SK-N-SH (cell line): Measurements from ENCODE around the gene CRK. TPM values are rescaled to one million over a fixed set of nuclear protein-coding genes. Genes with fewer than 3 reads are reported as not detected.
A peak's percentile ranks its signal among the peaks of the same experiment; 100 is the strongest.

Experiments used
- CTCF ChIA-PET: fragments of 300-600, 350-600 bp; formaldehyde crosslinking; extraction: SDS; loops from one replicate; lab custom pipeline; 2021; lab: Yijun Ruan, JAX
- POLR2A ChIA-PET: fragments of 350-600 bp; sonication (Branson Sonifier 250); formaldehyde crosslinking; extraction: SDS; loops from one replicate; lab custom pipeline; 2020; ENCODE audit warnings: antibody characterized with exemption, inconsistent platforms; lab: Yijun Ruan, JAX
- DNase-seq: peaks from one replicate; pipeline ENCODE4 v3.0.0; 2012
- H2AFZ ChIP-seq: fragments of 200-600 bp; sonication (generic); 2 replicates; pipeline ENCODE4 v1.8.1; 2016; ENCODE audit warnings: antibody characterized with exemption, mild to moderate bottlenecking, low read depth
- H3F3A ChIP-seq: fragments of 200-600 bp; sonication (generic); replicated peaks from 2 replicates; pipeline ENCODE3; 2016; ENCODE audit warnings: antibody characterized with exemption, mild to moderate bottlenecking; ENCODE audit not compliant: insufficient read depth
- H3K27ac ChIP-seq, 2 experiments: fragments of 200-500 bp in 1 of 2; fragments of 200-600 bp in 1 of 2; sonication (Bioruptor generic) in 1 of 2; sonication (generic), shearing (Covaris generic) in 1 of 2; 2 replicates each; pipeline versions ENCODE4 v1.5.1 to v1.6.1; 2014 to 2016; ENCODE audit warnings: low read depth in 2 of 2, inconsistent platforms in 1 of 2, low read length in 1 of 2, mild to moderate bottlenecking in 1 of 2, mixed read lengths in 1 of 2
- H3K27me3 ChIP-seq: fragments of 200-600 bp; sonication (generic), shearing (Covaris generic); 2 replicates; pipeline ENCODE4 v1.6.1; 2016; ENCODE audit warnings: mixed run types; ENCODE audit not compliant: insufficient read depth
- H3K36me3 ChIP-seq, 2 experiments: fragments of 200-500 bp in 1 of 2; fragments of 200-600 bp in 1 of 2; sonication (Bioruptor generic) in 1 of 2; sonication (generic) in 1 of 2; replicated peaks in 1 of 2; 2 replicates each; pipeline versions ENCODE3 to v1.5.1; 2014 to 2016; ENCODE audit warnings: low read length in 1 of 2, mild to moderate bottlenecking in 1 of 2; ENCODE audit not compliant: insufficient read depth in 2 of 2, control insufficient read depth in 1 of 2
- H3K4me1 ChIP-seq, 2 experiments: fragments of 200-500 bp in 1 of 2; fragments of 200-600 bp in 1 of 2; sonication (Bioruptor generic) in 1 of 2; sonication (generic), shearing (Covaris generic) in 1 of 2; 2 replicates each; pipeline versions ENCODE4 v1.5.1 to v1.6.1; 2014 to 2016; ENCODE audit warnings: low read depth in 1 of 2, low read length in 1 of 2, mixed run types in 1 of 2; ENCODE audit not compliant: insufficient read depth in 2 of 2, control insufficient read depth in 1 of 2
- H3K4me2 ChIP-seq: fragments of 200-600 bp; sonication (generic), shearing (Covaris generic); 2 replicates; pipeline ENCODE4 v1.6.1; 2017; ENCODE audit warnings: mixed run types
- H3K4me3 ChIP-seq, 2 experiments: fragments of 200-500 bp in 1 of 2; fragments of 200-600 bp in 1 of 2; sonication (Bioruptor generic) in 1 of 2; sonication (generic), shearing (Covaris generic) in 1 of 2; 2 replicates each; pipeline versions ENCODE4 v1.5.1 to v1.8.1; 2014 to 2016; ENCODE audit warnings: low read depth in 2 of 2, inconsistent platforms in 1 of 2, low read length in 1 of 2, mild to moderate bottlenecking in 1 of 2, mixed read lengths in 1 of 2, moderate library complexity in 1 of 2
- H3K79me2 ChIP-seq: fragments of 200-600 bp; sonication (generic); 2 replicates; pipeline ENCODE4 v1.8.1; 2017; ENCODE audit warnings: mild to moderate bottlenecking; ENCODE audit not compliant: insufficient read depth
- H3K9ac ChIP-seq: fragments of 200-600 bp; sonication (generic); 2 replicates; pipeline ENCODE4 v1.6.1; 2017; ENCODE audit warnings: mixed run types
- H3K9me2 ChIP-seq: fragments of 200-600 bp; sonication (generic); 2 replicates; pipeline ENCODE4 v1.6.1; 2017; ENCODE audit warnings: mixed run types
- H3K9me3 ChIP-seq: fragments of 200-600 bp; sonication (generic); 2 replicates; pipeline ENCODE4 v1.6.1; 2017; ENCODE audit warnings: mixed run types, mild to moderate bottlenecking, moderate library complexity
- H4K20me1 ChIP-seq: fragments of 200-600 bp; sonication (generic); 2 replicates; pipeline ENCODE4 v1.6.1; 2017; ENCODE audit warnings: mild to moderate bottlenecking, mixed run types; ENCODE audit not compliant: insufficient read depth
- CTCF ChIP-seq: fragments of 200-600 bp; sonication (generic); IDR thresholded peaks from 2 replicates; pipeline ENCODE4 v1.6.1; 2017; ENCODE audit warnings: antibody characterized with exemption, mild to moderate bottlenecking, moderate library complexity
- EP300 ChIP-seq, 2 experiments: IDR thresholded peaks; 2 replicates each; pipeline versions ENCODE4 v1.4.0 to v1.6.1; 2012; ENCODE audit warnings: borderline replicate concordance in 1 of 2, low read depth in 1 of 2, low read length in 1 of 2
- EZH2phosphoT487 ChIP-seq: fragments of 200-600 bp; sonication (generic); IDR thresholded peaks from 2 replicates; pipeline ENCODE4 v1.6.1; 2017; ENCODE audit warnings: low read depth, mixed run types, mild to moderate bottlenecking, antibody characterized with exemption, moderate library complexity, borderline replicate concordance
- FOSL2 ChIP-seq: IDR thresholded peaks from 2 replicates; pipeline ENCODE4 v1.4.0; 2012; ENCODE audit warnings: low read depth, mild to moderate bottlenecking, moderate library complexity, borderline replicate concordance
- FOXJ3 ChIP-seq: sonication (generic); formaldehyde crosslinking; IDR thresholded peaks from 2 replicates; pipeline ENCODE4 v1.5.1; 2020; ENCODE audit warnings: mild to moderate bottlenecking, missing genetic modification reagents
- FOXM1 ChIP-seq: IDR thresholded peaks from 2 replicates; pipeline ENCODE4 v1.4.0; 2012; ENCODE audit warnings: low read depth, mild to moderate bottlenecking
- GABPA ChIP-seq: IDR thresholded peaks from 2 replicates; pipeline ENCODE4 v1.4.0; 2012; ENCODE audit warnings: low read depth, mild to moderate bottlenecking
- MAX ChIP-seq: IDR thresholded peaks from 2 replicates; pipeline ENCODE4 v1.4.0; 2012; ENCODE audit warnings: low read depth
- MEF2A ChIP-seq: IDR thresholded peaks from 2 replicates; pipeline ENCODE4 v1.4.0; 2012; ENCODE audit warnings: low read depth, borderline replicate concordance
- MXI1 ChIP-seq: IDR thresholded peaks from 2 replicates; pipeline ENCODE4 v1.6.1; 2012; ENCODE audit warnings: mild to moderate bottlenecking, low read depth, low read length, improper control_type of control experiment
- NFIC ChIP-seq: IDR thresholded peaks from 2 replicates; pipeline ENCODE4 v1.4.0; 2012; ENCODE audit warnings: borderline replicate concordance
- NRF1 ChIP-seq: IDR thresholded peaks from 2 replicates; pipeline ENCODE4 v1.6.1; 2012; ENCODE audit warnings: low read depth, mild to moderate bottlenecking, low read length
- PBX3 ChIP-seq: IDR thresholded peaks from 2 replicates; pipeline ENCODE4; 2012
- POLR2AphosphoS5 ChIP-seq: IDR thresholded peaks from 2 replicates; pipeline ENCODE4 v1.6.1; 2012; ENCODE audit warnings: low read depth, low read length
- RXRA ChIP-seq: IDR thresholded peaks from 2 replicates; pipeline ENCODE4 v1.4.0; 2012; ENCODE audit warnings: low read depth, mild to moderate bottlenecking, borderline replicate concordance
- SIN3A ChIP-seq: IDR thresholded peaks from 2 replicates; pipeline ENCODE4 v1.6.1; 2012; ENCODE audit warnings: low read depth, mild to moderate bottlenecking, low read length, moderate library complexity, borderline replicate concordance
- SMC3 ChIP-seq: IDR thresholded peaks from 2 replicates; pipeline ENCODE4 v1.6.1; 2012; ENCODE audit warnings: low read depth, low read length, improper control_type of control experiment
- USF1 ChIP-seq: IDR thresholded peaks from 2 replicates; pipeline ENCODE4 v1.4.0; 2012; ENCODE audit warnings: low read depth, borderline replicate concordance
- YY1 ChIP-seq: IDR thresholded peaks from 2 replicates; pipeline ENCODE4 v1.4.0; 2012; ENCODE audit warnings: low read depth, mild to moderate bottlenecking
- WGBS: methylation state at CpG from one replicate; pipeline ENCODE4 v1.1.6; 2017; ENCODE audit warnings: low lambda C conversion rate; 5-methylcytosine and 5-hydroxymethylcytosine counted together
- polyA plus RNA-seq, 3 experiments: library from polyadenylated mRNA; depleted of rRNA; stranded (reverse); fragments of >200 nt; gene quantifications; 2 replicates each; pipeline ENCODE4 v1.2.3, GENCODE V29; 2012
- TF ChIP-seq, protein P1 (sequence below): IDR thresholded peaks from 2 replicates; pipeline ENCODE4 v1.6.1; 2012; ENCODE audit warnings: mild to moderate bottlenecking, low read depth, low read length, moderate library complexity
- TF ChIP-seq, protein P2 (sequence below): fragments of 150-350 bp; IDR thresholded peaks from 2 replicates; pipeline ENCODE4 v1.6.1; 2017; ENCODE audit warnings: antibody characterized with exemption, low read length, low read depth, borderline replicate concordance

CRK gene
- polyA plus RNA-seq, 1 of the 3 experiments (the other 2 are of a cell fraction): 50.7 TPM

DNA sequence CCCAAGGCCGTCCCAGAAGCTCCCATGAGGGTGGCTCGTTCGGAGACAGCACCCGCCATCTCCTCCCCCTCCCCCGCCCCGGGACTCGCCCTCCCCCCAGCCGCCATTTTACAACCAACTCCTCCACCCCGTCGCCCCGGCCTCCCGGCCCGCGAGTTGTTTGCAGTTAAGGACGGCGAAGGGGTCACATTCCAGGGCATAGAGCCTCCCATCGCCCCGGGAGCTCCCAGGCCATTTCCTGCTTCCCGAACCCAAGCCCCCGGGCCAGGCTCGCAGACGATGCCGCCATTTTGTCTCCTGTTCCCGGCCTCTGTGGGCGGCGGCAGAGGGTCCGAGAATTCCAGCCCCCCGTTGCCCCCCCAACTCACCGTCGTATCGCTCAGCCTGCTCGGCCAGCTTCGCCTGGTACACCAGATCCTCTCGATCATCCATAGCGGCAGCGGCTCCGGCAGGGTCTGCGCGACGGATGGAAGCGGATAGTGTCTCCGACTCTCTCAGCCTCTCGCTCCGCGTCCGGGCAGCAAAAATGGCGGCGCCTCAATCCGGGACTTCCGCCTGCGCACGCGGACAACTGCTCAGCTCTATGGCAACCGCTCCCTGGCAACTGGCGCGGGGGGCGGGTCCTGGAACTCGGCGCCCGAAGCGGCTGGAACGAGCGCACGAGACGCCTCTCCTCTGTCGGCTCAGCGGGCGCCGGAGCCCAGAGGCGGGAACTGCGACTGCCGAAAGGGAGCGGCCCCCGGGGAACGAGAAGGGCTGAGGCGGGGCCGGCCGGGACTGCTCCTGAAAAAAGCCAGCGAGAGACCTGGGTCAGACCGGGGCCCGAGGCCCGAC, 56.1 kb downstream of the CRK start, which contains the start of gene YWHAE:
Gene YWHAE, minus strand, starts transcription at position 544 of the 834 bp plus-strand sequence. Its CDS starts 112 bp downstream, at position 432.
- Histone ChIP-seq H2AFZ (peak within 1 kb of the TSS; percentile 83), H3K4me1 (peaks cover 0 to 4% of the 10 kb centered on the region in 2 experiments; a peak in 2 of 4 replicates), H3K4me2 (peak within 1 kb of the TSS; percentile 85), H3K9me3 (no peaks in the 10 kb centered on the region), H3K27me3 (no peaks in the 10 kb centered on the region), H3K4me3 (peak within 1 kb of the TSS; percentile 68 to 99), H3K79me2 (peaks cover 53% of the 10 kb centered on the region), H4K20me1 (peaks cover 45% of the 10 kb centered on the region), H3F3A (peaks cover 7% of the 10 kb centered on the region), H3K9ac (peak within 1 kb of the TSS; percentile 99), H3K9me2 (no peaks in the 10 kb centered on the region), H3K27ac (peak within 1 kb of the TSS; percentile 97), H3K36me3 (peaks cover 0 to 15% of the 10 kb centered on the region in 2 experiments)
- WGBS: under 1% methylated on average over 15 of the region's 82 CpGs
- ChIA-PET CTCF (interaction anchor here (0.6 to 3.3 kb wide), 5 partner anchors 25 to 329 kb away, joined by 3 to 13 read pairs (median 3); partner anchors contain the start of gene INPP5K), POLR2A (interaction anchor here (0.5 to 1.9 kb wide), 5 partner anchors 9 to 116 kb away, joined by 3 to 14 read pairs (median 4); partner anchors contain the start of genes CRK and INPP5K)
- DNase-seq: peak; percentile 96
- TF ChIP-seq PBX3: peak; percentile 10; the same call in 1 of the 2 replicates
- TF ChIP-seq, protein P1, sequence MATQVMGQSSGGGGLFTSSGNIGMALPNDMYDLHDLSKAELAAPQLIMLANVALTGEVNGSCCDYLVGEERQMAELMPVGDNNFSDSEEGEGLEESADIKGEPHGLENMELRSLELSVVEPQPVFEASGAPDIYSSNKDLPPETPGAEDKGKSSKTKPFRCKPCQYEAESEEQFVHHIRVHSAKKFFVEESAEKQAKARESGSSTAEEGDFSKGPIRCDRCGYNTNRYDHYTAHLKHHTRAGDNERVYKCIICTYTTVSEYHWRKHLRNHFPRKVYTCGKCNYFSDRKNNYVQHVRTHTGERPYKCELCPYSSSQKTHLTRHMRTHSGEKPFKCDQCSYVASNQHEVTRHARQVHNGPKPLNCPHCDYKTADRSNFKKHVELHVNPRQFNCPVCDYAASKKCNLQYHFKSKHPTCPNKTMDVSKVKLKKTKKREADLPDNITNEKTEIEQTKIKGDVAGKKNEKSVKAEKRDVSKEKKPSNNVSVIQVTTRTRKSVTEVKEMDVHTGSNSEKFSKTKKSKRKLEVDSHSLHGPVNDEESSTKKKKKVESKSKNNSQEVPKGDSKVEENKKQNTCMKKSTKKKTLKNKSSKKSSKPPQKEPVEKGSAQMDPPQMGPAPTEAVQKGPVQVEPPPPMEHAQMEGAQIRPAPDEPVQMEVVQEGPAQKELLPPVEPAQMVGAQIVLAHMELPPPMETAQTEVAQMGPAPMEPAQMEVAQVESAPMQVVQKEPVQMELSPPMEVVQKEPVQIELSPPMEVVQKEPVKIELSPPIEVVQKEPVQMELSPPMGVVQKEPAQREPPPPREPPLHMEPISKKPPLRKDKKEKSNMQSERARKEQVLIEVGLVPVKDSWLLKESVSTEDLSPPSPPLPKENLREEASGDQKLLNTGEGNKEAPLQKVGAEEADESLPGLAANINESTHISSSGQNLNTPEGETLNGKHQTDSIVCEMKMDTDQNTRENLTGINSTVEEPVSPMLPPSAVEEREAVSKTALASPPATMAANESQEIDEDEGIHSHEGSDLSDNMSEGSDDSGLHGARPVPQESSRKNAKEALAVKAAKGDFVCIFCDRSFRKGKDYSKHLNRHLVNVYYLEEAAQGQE: peak; percentile 42; the same call in 1 of the 2 replicates
- no peak for TF ChIP-seq FOSL2
- no peak for TF ChIP-seq NFIC
- peak; percentile 98 for TF ChIP-seq MXI1
- TF ChIP-seq YY1: peak; percentile 98
- TF ChIP-seq NRF1: peak; percentile 79
- peak; percentile 53; the same call in 1 of the 2 replicates for TF ChIP-seq SIN3A
- TF ChIP-seq MAX: peak; percentile 77
- no peak for TF ChIP-seq SMC3
- no peak for TF ChIP-seq MEF2A
- TF ChIP-seq EP300 (IDR thresholded peaks at IDR 0.05; ENCODE audit: borderline replicate concordance in 1 of 2, low read depth in 1 of 2, low read length in 1 of 2): no peak
- TF ChIP-seq, protein P2, sequence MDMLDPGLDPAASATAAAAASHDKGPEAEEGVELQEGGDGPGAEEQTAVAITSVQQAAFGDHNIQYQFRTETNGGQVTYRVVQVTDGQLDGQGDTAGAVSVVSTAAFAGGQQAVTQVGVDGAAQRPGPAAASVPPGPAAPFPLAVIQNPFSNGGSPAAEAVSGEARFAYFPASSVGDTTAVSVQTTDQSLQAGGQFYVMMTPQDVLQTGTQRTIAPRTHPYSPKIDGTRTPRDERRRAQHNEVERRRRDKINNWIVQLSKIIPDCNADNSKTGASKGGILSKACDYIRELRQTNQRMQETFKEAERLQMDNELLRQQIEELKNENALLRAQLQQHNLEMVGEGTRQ: no peak
- no peak for TF ChIP-seq USF1
- TF ChIP-seq GABPA: peak; percentile 62; the same call in 1 of the 2 replicates
- peak; percentile 32; the same call in 1 of the 2 replicates for TF ChIP-seq FOXM1
- TF ChIP-seq FOXJ3 (CRISPR knock-in tag): peak; percentile 71
- TF ChIP-seq EZH2phosphoT487: no peak
- TF ChIP-seq POLR2AphosphoS5: peak; percentile 96
- no peak for TF ChIP-seq RXRA
- no peak for TF ChIP-seq CTCF
